HG02642 (cell line): Measurements from ENCODE around the gene RIPOR3.
"Not testable (repeated sequence)": the region's sequence is repeated elsewhere in the genome, so short reads cannot be mapped to it uniquely, and the experiment has no call there.

Experiments
- ATAC-seq: cut with Tn5 transposase; IDR thresholded peaks from one replicate; pipeline ENCODE4 v1.9.1; 2021; ENCODE audit warnings: mild to moderate bottlenecking; ENCODE audit not compliant: unreplicated experiment, poor library complexity

Gene RIPOR3

GRCh38 chr20:50540620-50541605 lies 150.4 kb downstream of the RIPOR3 start:
- peak; percentile 9 for ATAC-seq

- ATAC-seq: not testable (repeated sequence)
Measured at GRCh38 chr20:50539798-50540197, 151.5 kb downstream of the RIPOR3 start.

- no peak for ATAC-seq
Measured at GRCh38 chr20:50538276-50538675, 153.1 kb downstream of the RIPOR3 start.

GRCh38 chr20:50537546-50538201 lies 153.7 kb downstream of the RIPOR3 start:
- no peak for ATAC-seq

GRCh38 chr20:50536333-50536732 lies 155.0 kb downstream of the RIPOR3 start:
- no peak for ATAC-seq
